GM12878 (cell line): ENCODE measurements around the gene DNAI7. TPM values are rescaled to one million over a fixed set of nuclear protein-coding genes. Genes with fewer than 3 reads are reported as not detected.

Experiments used
- ATAC-seq: fragments of 200-7000 bp; cut with Tn5 transposase; 3 replicates; pipeline ENCODE4 v1.9.1; 2020; ENCODE audit warnings: mild to moderate bottlenecking, moderate library complexity
- BruUV-seq: library from RNA; stranded (reverse); fragments of 400-500 nt; replicated peaks from 2 replicates; lab custom pipeline; 2021; lab: Mats Ljungman, UMichigan
- CTCF ChIA-PET: fragments of 300-600 bp; sonication (Branson Sonifier 250); formaldehyde crosslinking; extraction: SDS; loops from one replicate; lab custom pipeline; 2021; ENCODE audit warnings: inconsistent platforms; lab: Yijun Ruan, JAX
- POLR2A ChIA-PET: fragments of 350-600 bp; formaldehyde crosslinking; extraction: SDS; loops from one replicate; lab custom pipeline; 2021; ENCODE audit warnings: inconsistent platforms; lab: Charles Lee
- RAD21 ChIA-PET: fragments of 300-600 bp; sonication (Branson Sonifier 250); formaldehyde crosslinking; loops from one replicate; lab custom pipeline; 2023; ENCODE audit warnings: antibody characterized with exemption; ENCODE audit not compliant: unreplicated experiment; lab: Charles Lee
- SMC1A ChIA-PET: fragments of 300-600 bp; sonication (Branson Sonifier 250); formaldehyde crosslinking; loops from one replicate; lab custom pipeline; 2023; ENCODE audit not compliant: unreplicated experiment, uncharacterized antibody; lab: Charles Lee
- DNase-seq: peaks from one replicate; pipeline ENCODE4 v3.0.0-alpha.2; 2011; ENCODE audit warnings: low read depth, low spot score
- FAIRE-seq: peaks from 3 replicates; lab custom pipeline; 2011; peaks lifted over from hg19 to GRCh38; lab: Jason Lieb, UNC
- H2AFZ ChIP-seq: 2 replicates; pipeline ENCODE4 v1.6.0; 2011; ENCODE audit warnings: low read depth, low read length, control low read depth; ENCODE audit not compliant: control insufficient read depth
- H3K27ac ChIP-seq: 2 replicates; pipeline ENCODE4 v1.5.1; 2011; ENCODE audit warnings: control low read depth; ENCODE audit not compliant: control insufficient read depth, insufficient read depth
- H3K27me3 ChIP-seq, 2 experiments: replicated peaks in 1 of 2; 2 replicates each; pipeline versions ENCODE4 v1.6.0 to v1.6.1; 2011; ENCODE audit warnings: low read length in 1 of 2; ENCODE audit not compliant: control insufficient read depth in 2 of 2, insufficient read depth in 2 of 2
- H3K36me3 ChIP-seq, 2 experiments: 2 replicates each; pipeline ENCODE4 v1.5.1; 2011; ENCODE audit warnings: low read length in 1 of 2; ENCODE audit not compliant: control insufficient read depth in 2 of 2, insufficient read depth in 2 of 2
- H3K4me1 ChIP-seq: 2 replicates; pipeline ENCODE4 v1.6.1; 2011; ENCODE audit warnings: mild to moderate bottlenecking, low read length, moderate library complexity, mixed read lengths; ENCODE audit not compliant: control insufficient read depth, insufficient read depth
- H3K4me2 ChIP-seq: 2 replicates; pipeline ENCODE4 v1.6.0; 2011; ENCODE audit warnings: control low read depth; ENCODE audit not compliant: control insufficient read depth, insufficient read depth
- H3K4me3 ChIP-seq: fragments of 200-600 bp; sonication (generic); 2 replicates; pipeline ENCODE4 v1.5.1; 2016
- H3K79me2 ChIP-seq: 2 replicates; pipeline ENCODE4 v1.6.0; 2011; ENCODE audit warnings: low read length; ENCODE audit not compliant: control insufficient read depth, insufficient read depth
- H3K9ac ChIP-seq: 2 replicates; pipeline ENCODE4 v1.8.0; 2011; ENCODE audit warnings: low read length, control low read depth, mixed read lengths; ENCODE audit not compliant: control insufficient read depth, insufficient read depth
- H3K9me3 ChIP-seq: replicated peaks from 3 replicates; pipeline ENCODE4 v1.5.1; 2011; ENCODE audit warnings: mild to moderate bottlenecking, low read length; ENCODE audit not compliant: control insufficient read depth, insufficient read depth
- H4K20me1 ChIP-seq: 2 replicates; pipeline ENCODE4 v1.6.0; 2011; ENCODE audit not compliant: control insufficient read depth, insufficient read depth
- CBFB ChIP-seq: IDR thresholded peaks from 2 replicates; pipeline ENCODE4 v1.6.1; 2016; ENCODE audit warnings: antibody characterized with exemption, low read depth
- CBX5 ChIP-seq: sonication (generic); IDR thresholded peaks from 2 replicates; pipeline ENCODE4 v1.6.1; 2016; ENCODE audit warnings: low read depth, moderate library complexity, mild to moderate bottlenecking, inconsistent platforms
- CREM ChIP-seq: IDR thresholded peaks from 2 replicates; pipeline ENCODE4 v1.6.1; 2014; ENCODE audit warnings: antibody characterized with exemption, low read depth
- ETV6 ChIP-seq, 2 experiments: fragments of 450-650 bp in 1 of 2; IDR thresholded peaks in 1 of 2; conservative IDR thresholded peaks in 1 of 2; 2 replicates each; pipeline ENCODE4 v1.6.1; 2014; ENCODE audit warnings: antibody characterized with exemption in 1 of 2, borderline replicate concordance in 1 of 2, low read depth in 1 of 2, mild to moderate bottlenecking in 1 of 2, moderate library complexity in 1 of 2
- MYC ChIP-seq: IDR thresholded peaks from 2 replicates; pipeline ENCODE4 v1.6.1; 2011; ENCODE audit warnings: mild to moderate bottlenecking, low read length, moderate library complexity, inconsistent platforms; ENCODE audit not compliant: insufficient read depth, insufficient replicate concordance, insufficient read length, severe bottlenecking
- SMC3 ChIP-seq: IDR thresholded peaks from 2 replicates; pipeline ENCODE4 v1.6.1; 2011; ENCODE audit warnings: low read length, improper control_type of control experiment, borderline replicate concordance
- TCF3 ChIP-seq: IDR thresholded peaks from 2 replicates; pipeline ENCODE4 v1.6.1; 2012; ENCODE audit warnings: low read depth, mild to moderate bottlenecking, low read length, borderline replicate concordance; ENCODE audit not compliant: insufficient read depth
- ZZZ3 ChIP-seq: IDR thresholded peaks from 2 replicates; pipeline ENCODE4 v1.6.1; 2011; ENCODE audit warnings: low read depth; ENCODE audit not compliant: control insufficient read depth, insufficient read length
- WGBS: methylation state at CpG from one replicate; pipeline ENCODE4 v1.1.6; 2016; ENCODE audit warnings: low lambda C conversion rate; ENCODE audit not compliant: insufficient replicate concordance, insufficient coverage; ENCODE audit errors: missing lambda C conversion rate; 5-methylcytosine and 5-hydroxymethylcytosine counted together
- in situ Hi-C: fragments of 300-500 bp; cut with MboI; formaldehyde crosslinking; loops from 9 replicates; pipeline ENCODE4 v1.14.3; 2018; ENCODE audit warnings: mixed read lengths
- intact Hi-C: fragments of 100-400 bp; cut with micrococcal nuclease; formaldehyde crosslinking; loops from one replicate; pipeline ENCODE4 v1.14.2; 2022; ENCODE audit not compliant: unreplicated experiment
- polyA plus RNA-seq, 11 experiments: library from polyadenylated mRNA; depleted of rRNA in 4 of 11; unstranded in 6 of 11; stranded (reverse) in 5 of 11; fragments of >200 nt; fragmentation: Nextera tagmentation in 4 of 11; fragmentation: Illumina TruSeq in 1 of 11; extraction: Ambion mirVana in 4 of 11; extraction: Trizol in 1 of 11; gene quantifications; 1 replicate in 1 of 11; 2 replicates in 10 of 11; pipeline versions ENCODE4 v1.2.1 to v1.2.3, GENCODE V29; 2011 to 2016; ENCODE audit warnings: inconsistent platforms in 2 of 11, missing spikeins in 2 of 11, low read depth in 1 of 11
- total RNA-seq, 4 experiments: library from RNA; depleted of rRNA in 3 of 4; stranded (reverse); fragments of >200 nt in 3 of 4; fragmentation: Illumina TruSeq in 1 of 4; extraction: Trizol in 1 of 4; gene quantifications; 2 replicates each; pipeline versions ENCODE4 v1.2.1 to v1.2.3, GENCODE V29; 2013 to 2021
- TF ChIP-seq, protein P1 (sequence below): IDR thresholded peaks from 2 replicates; pipeline ENCODE4 v1.6.1; 2012; ENCODE audit warnings: mild to moderate bottlenecking, low read depth, low read length
- TF ChIP-seq, protein P2 (sequence below), 3 experiments: IDR thresholded peaks in 2 of 3; conservative IDR thresholded peaks in 1 of 3; 2 replicates each; pipeline ENCODE4 v1.5.1; 2011; ENCODE audit warnings: low read depth in 3 of 3, low read length in 3 of 3, mild to moderate bottlenecking in 3 of 3, control low read depth in 2 of 3, moderate library complexity in 2 of 3, inconsistent platforms in 1 of 3, mixed read lengths in 1 of 3; ENCODE audit not compliant: control insufficient read depth in 2 of 3, insufficient read depth in 1 of 3; ENCODE audit errors: extremely low read depth in 1 of 3
- TF ChIP-seq, protein P3 (sequence below): fragments of 450-650 bp; conservative IDR thresholded peaks from 2 replicates; pipeline ENCODE4 v1.6.1; 2017; ENCODE audit warnings: mild to moderate bottlenecking, moderate library complexity

Gene DNAI7
- total and polyA plus RNA-seq, 10 of the 15 experiments (the other 5 are each of a cell fraction or from before 2014, with no cell fraction given): 0.05 to 0.48 (median 0.13) TPM; not detected in 4

DNA sequence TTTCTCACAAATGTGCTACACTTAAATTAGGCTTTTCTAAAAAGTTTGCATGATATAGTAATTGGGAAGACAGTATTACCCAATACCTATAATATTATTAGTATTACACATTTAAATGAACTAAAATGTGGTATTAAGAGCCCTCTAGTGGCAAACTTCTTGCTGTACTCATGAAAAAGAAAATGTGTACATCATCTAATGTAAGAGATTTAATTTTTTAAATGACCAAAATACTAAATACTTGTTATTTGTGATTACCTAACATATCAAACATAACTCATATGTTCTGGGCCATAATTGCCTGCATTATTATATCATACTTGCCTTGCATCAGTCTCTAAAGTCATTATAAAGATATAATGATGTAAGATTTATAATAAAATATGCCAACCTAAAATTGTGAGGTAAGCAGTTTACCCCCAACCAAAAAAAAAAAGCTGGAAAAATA, 64.2 kb downstream of the DNAI7 start (continued):
- TF ChIP-seq, protein P1, sequence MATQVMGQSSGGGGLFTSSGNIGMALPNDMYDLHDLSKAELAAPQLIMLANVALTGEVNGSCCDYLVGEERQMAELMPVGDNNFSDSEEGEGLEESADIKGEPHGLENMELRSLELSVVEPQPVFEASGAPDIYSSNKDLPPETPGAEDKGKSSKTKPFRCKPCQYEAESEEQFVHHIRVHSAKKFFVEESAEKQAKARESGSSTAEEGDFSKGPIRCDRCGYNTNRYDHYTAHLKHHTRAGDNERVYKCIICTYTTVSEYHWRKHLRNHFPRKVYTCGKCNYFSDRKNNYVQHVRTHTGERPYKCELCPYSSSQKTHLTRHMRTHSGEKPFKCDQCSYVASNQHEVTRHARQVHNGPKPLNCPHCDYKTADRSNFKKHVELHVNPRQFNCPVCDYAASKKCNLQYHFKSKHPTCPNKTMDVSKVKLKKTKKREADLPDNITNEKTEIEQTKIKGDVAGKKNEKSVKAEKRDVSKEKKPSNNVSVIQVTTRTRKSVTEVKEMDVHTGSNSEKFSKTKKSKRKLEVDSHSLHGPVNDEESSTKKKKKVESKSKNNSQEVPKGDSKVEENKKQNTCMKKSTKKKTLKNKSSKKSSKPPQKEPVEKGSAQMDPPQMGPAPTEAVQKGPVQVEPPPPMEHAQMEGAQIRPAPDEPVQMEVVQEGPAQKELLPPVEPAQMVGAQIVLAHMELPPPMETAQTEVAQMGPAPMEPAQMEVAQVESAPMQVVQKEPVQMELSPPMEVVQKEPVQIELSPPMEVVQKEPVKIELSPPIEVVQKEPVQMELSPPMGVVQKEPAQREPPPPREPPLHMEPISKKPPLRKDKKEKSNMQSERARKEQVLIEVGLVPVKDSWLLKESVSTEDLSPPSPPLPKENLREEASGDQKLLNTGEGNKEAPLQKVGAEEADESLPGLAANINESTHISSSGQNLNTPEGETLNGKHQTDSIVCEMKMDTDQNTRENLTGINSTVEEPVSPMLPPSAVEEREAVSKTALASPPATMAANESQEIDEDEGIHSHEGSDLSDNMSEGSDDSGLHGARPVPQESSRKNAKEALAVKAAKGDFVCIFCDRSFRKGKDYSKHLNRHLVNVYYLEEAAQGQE: no peak
- no peak for TF ChIP-seq CREM
- TF ChIP-seq, protein P2, sequence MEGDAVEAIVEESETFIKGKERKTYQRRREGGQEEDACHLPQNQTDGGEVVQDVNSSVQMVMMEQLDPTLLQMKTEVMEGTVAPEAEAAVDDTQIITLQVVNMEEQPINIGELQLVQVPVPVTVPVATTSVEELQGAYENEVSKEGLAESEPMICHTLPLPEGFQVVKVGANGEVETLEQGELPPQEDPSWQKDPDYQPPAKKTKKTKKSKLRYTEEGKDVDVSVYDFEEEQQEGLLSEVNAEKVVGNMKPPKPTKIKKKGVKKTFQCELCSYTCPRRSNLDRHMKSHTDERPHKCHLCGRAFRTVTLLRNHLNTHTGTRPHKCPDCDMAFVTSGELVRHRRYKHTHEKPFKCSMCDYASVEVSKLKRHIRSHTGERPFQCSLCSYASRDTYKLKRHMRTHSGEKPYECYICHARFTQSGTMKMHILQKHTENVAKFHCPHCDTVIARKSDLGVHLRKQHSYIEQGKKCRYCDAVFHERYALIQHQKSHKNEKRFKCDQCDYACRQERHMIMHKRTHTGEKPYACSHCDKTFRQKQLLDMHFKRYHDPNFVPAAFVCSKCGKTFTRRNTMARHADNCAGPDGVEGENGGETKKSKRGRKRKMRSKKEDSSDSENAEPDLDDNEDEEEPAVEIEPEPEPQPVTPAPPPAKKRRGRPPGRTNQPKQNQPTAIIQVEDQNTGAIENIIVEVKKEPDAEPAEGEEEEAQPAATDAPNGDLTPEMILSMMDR (IDR thresholded peaks at IDR 0.05 in 2 of 3, conservative IDR thresholded peaks at IDR 0.05 in 1 of 3; ENCODE audit: control insufficient read depth in 2 of 3, extremely low read depth in 1 of 3, insufficient read depth in 1 of 3, low read depth in 3 of 3, low read length in 3 of 3): peak in 2 of 3 experiments; percentile 32 to 43; a peak in 3 of 6 replicates

DNA sequence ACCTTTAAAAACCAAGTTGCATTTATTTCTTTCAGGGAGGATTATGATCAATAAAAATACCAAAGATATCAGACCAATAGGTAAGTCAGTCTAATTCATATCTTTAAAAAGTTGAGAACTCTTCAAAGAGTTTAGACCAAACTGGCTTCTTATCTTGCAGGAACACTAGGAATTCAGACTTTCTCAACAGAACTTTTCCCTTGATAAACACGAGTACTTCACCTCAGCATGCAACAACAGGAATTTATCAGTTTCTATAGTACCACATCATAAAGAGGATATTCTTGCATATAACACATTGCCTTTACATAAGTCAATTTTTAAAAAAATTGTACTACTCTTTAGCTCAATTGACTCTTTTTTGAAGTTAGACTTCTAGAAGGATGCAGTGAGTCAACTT, 68.2 kb downstream of the DNAI7 start:
- no TSS peak for BruUV-seq
- TF ChIP-seq SMC3: no peak
- TF ChIP-seq ETV6 (conservative IDR thresholded peaks at IDR 0.05 in 1 of 2, IDR thresholded peaks at IDR 0.05 in 1 of 2; ENCODE audit: borderline replicate concordance in 1 of 2, low read depth in 1 of 2): no peak
- no peak for TF ChIP-seq TCF3
- no peak for TF ChIP-seq MYC
- TF ChIP-seq, protein P3, sequence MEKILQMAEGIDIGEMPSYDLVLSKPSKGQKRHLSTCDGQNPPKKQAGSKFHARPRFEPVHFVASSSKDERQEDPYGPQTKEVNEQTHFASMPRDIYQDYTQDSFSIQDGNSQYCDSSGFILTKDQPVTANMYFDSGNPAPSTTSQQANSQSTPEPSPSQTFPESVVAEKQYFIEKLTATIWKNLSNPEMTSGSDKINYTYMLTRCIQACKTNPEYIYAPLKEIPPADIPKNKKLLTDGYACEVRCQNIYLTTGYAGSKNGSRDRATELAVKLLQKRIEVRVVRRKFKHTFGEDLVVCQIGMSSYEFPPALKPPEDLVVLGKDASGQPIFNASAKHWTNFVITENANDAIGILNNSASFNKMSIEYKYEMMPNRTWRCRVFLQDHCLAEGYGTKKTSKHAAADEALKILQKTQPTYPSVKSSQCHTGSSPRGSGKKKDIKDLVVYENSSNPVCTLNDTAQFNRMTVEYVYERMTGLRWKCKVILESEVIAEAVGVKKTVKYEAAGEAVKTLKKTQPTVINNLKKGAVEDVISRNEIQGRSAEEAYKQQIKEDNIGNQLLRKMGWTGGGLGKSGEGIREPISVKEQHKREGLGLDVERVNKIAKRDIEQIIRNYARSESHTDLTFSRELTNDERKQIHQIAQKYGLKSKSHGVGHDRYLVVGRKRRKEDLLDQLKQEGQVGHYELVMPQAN: no peak
- TF ChIP-seq CBX5: no peak
- no peak for TF ChIP-seq ZZZ3
- no peak for TF ChIP-seq CBFB

More for the DNA sequence above, 68.2 kb downstream of the DNAI7 start:
- intact Hi-C loops (no loop called here), in situ Hi-C loops (no loop called here)
- no peak overlapping the region for H3K9ac ChIP-seq
- ChIA-PET SMC1A (interaction anchor here (0.7 to 8.2 kb wide), 16 partner anchors 9 to 287 kb away, joined by 3 to 125 read pairs (median 4); no protein-coding TSS in a partner anchor), POLR2A (no interaction called here), RAD21 (interaction anchor here (1.0 to 7.8 kb wide), 9 partner anchors 19 to 512 kb away, joined by 3 to 103 read pairs (median 4); no protein-coding TSS in a partner anchor), CTCF (interaction anchor here (0.7 to 10.8 kb wide), 8 partner anchors 9 to 166 kb away, joined by 3 to 161 read pairs (median 4); no protein-coding TSS in a partner anchor)
- 88% methylated on average over 1 of the region's 1 CpG for WGBS
- H3K79me2 ChIP-seq: no peaks in the 10 kb centered on the region
- FAIRE-seq: no peak
- no peak overlapping the region for H3K4me3 ChIP-seq
- H3K9me3 ChIP-seq: no peaks in the 10 kb centered on the region
- H3K4me2 ChIP-seq: no peak overlapping the region
- H3K27ac ChIP-seq: no peak overlapping the region
- DNase-seq: no peak
- no peak overlapping the region for H2AFZ ChIP-seq
- no peaks in the 10 kb centered on the region for H3K27me3 ChIP-seq
- no peak for ATAC-seq
- H3K36me3 ChIP-seq: no peaks in the 10 kb centered on the region
- no peaks in the 10 kb centered on the region for H4K20me1 ChIP-seq
- H3K4me1 ChIP-seq: peaks cover 2% of the 10 kb centered on the region; the same call in 1 of the 2 replicates
